Gastroesophageal sphincter (tissue), 4 donors: ENCODE results near the gene SLC9B2. TPM values are rescaled to one million over a fixed set of nuclear protein-coding genes. Genes with fewer than 3 reads are reported as not detected.

ENCODE experiments used
- ATAC-seq: fragments of 150-250 bp; one replicate; pipeline ENCODE4 v1.9.1; 2016; ENCODE audit warnings: mild to moderate bottlenecking, moderate library complexity
- H3K27ac ChIP-seq, 4 donors: fragments of 200-600 bp; sonication (generic) in 3 of 4; 1 replicate in 3 of 4; 2 replicates in 1 of 4; pipeline ENCODE4 v1.5.1; 2016 to 2019
- H3K27me3 ChIP-seq: fragments of 200-600 bp; sonication (generic); one replicate; pipeline ENCODE4 v1.5.1; 2019
- H3K36me3 ChIP-seq, 2 donors: fragments of 200-600 bp; sonication (generic); one replicate each; pipeline ENCODE4 v1.5.1; 2019; ENCODE audit warnings: control low read depth in 1 of 2
- H3K4me1 ChIP-seq, 3 donors: fragments of 200-600 bp; sonication (generic); 1 replicate in 2 of 3; 2 replicates in 1 of 3; pipeline ENCODE4 v1.5.1; 2016 to 2019; ENCODE audit warnings: control low read depth in 2 of 3
- H3K4me3 ChIP-seq, 2 donors: fragments of 200-600 bp; sonication (generic); one replicate each; pipeline ENCODE4 v1.5.1; 2019; ENCODE audit warnings: mild to moderate bottlenecking in 1 of 2, moderate library complexity in 1 of 2
- H3K9me3 ChIP-seq, 3 donors: fragments of 200-600 bp; sonication (generic); one replicate each; pipeline ENCODE4 v1.5.1; 2017 to 2019; ENCODE audit warnings: control low read depth in 2 of 3
- EP300 ChIP-seq: sonication (generic); formaldehyde crosslinking; IDR thresholded peaks from one replicate; pipeline ENCODE4 v1.6.1; 2017; ENCODE audit warnings: antibody characterized with exemption, mild to moderate bottlenecking
- POLR2A ChIP-seq, 2 donors: fragments of 450-650 bp; IDR thresholded peaks; one replicate each; pipeline ENCODE4 v1.6.1; 2017; ENCODE audit warnings: antibody characterized with exemption in 2 of 2, mild to moderate bottlenecking in 2 of 2, moderate library complexity in 1 of 2
- POLR2AphosphoS5 ChIP-seq: sonication (generic); formaldehyde crosslinking; IDR thresholded peaks from one replicate; pipeline ENCODE4 v1.6.1; 2017; ENCODE audit warnings: antibody characterized with exemption
- WGBS, 2 donors: methylation state at CpG; one replicate each; pipeline ENCODE4 v1.1.5; 2018; ENCODE audit warnings: low coverage in 1 of 2; 5-methylcytosine and 5-hydroxymethylcytosine counted together
- total RNA-seq, 4 donors: library from RNA; depleted of rRNA; stranded (reverse); fragments of >200 nt; gene quantifications; one replicate each; pipeline ENCODE4 v1.1.0, GENCODE V29; 2016
- TF ChIP-seq, protein P1 (sequence below), 4 experiments: fragments of 200-600 bp in 2 of 4; fragments of 450-650 bp in 2 of 4; sonication (generic) in 1 of 4; IDR thresholded peaks; one replicate each; pipeline ENCODE4 v1.5.1; 2017 to 2019; ENCODE audit warnings: antibody characterized with exemption in 4 of 4, mild to moderate bottlenecking in 2 of 4, moderate library complexity in 2 of 4

Gene SLC9B2
- total RNA-seq, 4 donors from 2014 or later, result 14.3 to 24.9 (median 20.2) TPM

DNA sequence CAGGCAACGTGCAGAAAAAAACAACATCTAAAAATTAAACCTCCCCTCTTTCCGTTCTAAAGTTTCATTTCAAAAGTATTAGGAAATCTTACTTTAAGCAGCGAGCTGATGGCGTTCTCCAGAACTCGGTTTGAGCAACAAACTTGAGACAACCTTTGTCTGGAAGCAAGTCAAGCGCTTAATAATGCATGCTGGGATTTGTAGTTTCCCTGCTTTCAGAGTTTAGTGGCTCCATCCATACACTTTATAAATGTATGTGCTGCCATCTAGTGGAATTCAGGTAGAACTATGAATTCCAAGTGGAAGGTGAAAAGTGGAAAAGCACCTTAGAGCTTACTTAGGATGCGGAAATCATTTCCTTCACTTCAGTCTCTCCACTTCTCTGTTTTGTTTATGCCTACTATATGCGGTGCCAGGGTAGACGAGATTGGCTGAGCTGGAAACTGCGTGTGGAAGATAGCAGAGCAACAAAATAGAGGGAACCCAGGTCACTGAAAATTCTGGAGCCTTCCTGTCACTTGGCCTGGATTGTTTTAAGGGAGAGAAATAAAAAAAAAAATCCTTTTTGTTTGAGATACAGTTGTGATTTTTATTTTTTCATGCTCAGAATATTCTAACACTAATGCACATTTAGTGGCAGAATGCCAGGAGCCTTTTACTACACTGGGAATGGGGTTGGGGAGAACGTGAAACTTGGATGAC, 23.3 kb upstream of the SLC9B2 start, which contains the start of gene BDH2:
BDH2 (minus strand) TSS at position 144 of the 702 bp plus-strand sequence. CDS start 3,580 bp downstream, outside the sequence.
- TF ChIP-seq POLR2A (IDR thresholded peaks at IDR 0.05) (no peak), POLR2AphosphoS5 (peak; percentile 81), EP300 (no peak)
- TF ChIP-seq, protein P1, sequence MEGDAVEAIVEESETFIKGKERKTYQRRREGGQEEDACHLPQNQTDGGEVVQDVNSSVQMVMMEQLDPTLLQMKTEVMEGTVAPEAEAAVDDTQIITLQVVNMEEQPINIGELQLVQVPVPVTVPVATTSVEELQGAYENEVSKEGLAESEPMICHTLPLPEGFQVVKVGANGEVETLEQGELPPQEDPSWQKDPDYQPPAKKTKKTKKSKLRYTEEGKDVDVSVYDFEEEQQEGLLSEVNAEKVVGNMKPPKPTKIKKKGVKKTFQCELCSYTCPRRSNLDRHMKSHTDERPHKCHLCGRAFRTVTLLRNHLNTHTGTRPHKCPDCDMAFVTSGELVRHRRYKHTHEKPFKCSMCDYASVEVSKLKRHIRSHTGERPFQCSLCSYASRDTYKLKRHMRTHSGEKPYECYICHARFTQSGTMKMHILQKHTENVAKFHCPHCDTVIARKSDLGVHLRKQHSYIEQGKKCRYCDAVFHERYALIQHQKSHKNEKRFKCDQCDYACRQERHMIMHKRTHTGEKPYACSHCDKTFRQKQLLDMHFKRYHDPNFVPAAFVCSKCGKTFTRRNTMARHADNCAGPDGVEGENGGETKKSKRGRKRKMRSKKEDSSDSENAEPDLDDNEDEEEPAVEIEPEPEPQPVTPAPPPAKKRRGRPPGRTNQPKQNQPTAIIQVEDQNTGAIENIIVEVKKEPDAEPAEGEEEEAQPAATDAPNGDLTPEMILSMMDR (IDR thresholded peaks at IDR 0.05), result peak; percentile 65 to 92 (median 82)
- ATAC-seq, result peak; percentile 98
- no peaks in the 10 kb centered on the region for H3K9me3 ChIP-seq
- H3K27me3 ChIP-seq, result no peaks in the 10 kb centered on the region
- H3K4me3 ChIP-seq, result peak within 1 kb of the TSS; percentile 56 to 94
- peaks cover 5 to 41% (median 8%) of the 10 kb centered on the region in 3 donors for H3K4me1 ChIP-seq
- H3K36me3 ChIP-seq, result no peaks in the 10 kb centered on the region
- WGBS, 2 donors, result 2 to 5% methylated on average over 11 of the region's 11 CpGs
- H3K27ac ChIP-seq, result peak within 1 kb of the TSS; percentile 76 to 90 (median 82)

DNA sequence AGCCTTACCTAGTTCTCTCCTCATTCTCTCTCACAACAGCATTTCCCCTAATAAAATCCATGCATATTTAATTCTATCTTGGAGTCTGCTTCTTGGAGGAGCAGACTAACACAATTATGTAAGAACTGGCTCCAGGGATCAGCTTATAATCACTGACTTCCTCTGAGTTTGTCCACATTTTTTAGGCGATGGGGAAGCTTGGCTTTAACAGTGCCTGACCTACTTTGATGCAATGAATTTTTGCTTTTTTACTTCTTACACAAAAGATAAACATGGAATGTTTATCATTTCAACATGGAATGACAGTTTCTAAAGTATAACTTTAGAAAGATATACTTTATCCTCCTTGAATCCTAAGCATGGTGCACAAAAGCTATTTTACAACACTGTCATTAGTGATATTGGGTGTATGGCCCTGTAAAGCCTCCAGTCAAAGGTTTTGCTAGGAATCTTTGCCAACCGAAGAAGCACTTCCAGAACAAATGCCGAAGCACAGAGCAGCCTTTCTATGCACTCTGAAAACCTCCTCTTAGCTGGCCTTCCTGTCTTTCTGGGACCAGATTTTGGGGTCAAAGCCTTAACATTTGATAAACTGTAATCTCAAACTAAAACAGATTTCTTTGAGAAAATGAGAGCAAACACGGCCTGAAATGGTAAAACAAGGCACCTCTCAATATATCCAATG, 22.3 kb upstream of the SLC9B2 start:
- no peak for ATAC-seq
- Histone ChIP-seq H3K27me3 (no peaks in the 10 kb centered on the region), H3K4me1 (peaks cover 5 to 41% (median 8%) of the 10 kb centered on the region in 3 donors), H3K4me3 (peak overlapping the region; percentile 56 to 94), H3K36me3 (peaks cover 0 to 3% of the 10 kb centered on the region in 2 donors), H3K9me3 (no peaks in the 10 kb centered on the region), H3K27ac (peak overlapping the region; percentile 76 to 90 (median 82))
- no peak for TF ChIP-seq POLR2AphosphoS5
- no peak for TF ChIP-seq POLR2A (IDR thresholded peaks at IDR 0.05)
- no peak for TF ChIP-seq EP300
- TF ChIP-seq, protein P1 (IDR thresholded peaks at IDR 0.05), result no peak
- WGBS, 2 donors, result 0 to 7% methylated on average over 4 of the region's 4 CpGs

DNA sequence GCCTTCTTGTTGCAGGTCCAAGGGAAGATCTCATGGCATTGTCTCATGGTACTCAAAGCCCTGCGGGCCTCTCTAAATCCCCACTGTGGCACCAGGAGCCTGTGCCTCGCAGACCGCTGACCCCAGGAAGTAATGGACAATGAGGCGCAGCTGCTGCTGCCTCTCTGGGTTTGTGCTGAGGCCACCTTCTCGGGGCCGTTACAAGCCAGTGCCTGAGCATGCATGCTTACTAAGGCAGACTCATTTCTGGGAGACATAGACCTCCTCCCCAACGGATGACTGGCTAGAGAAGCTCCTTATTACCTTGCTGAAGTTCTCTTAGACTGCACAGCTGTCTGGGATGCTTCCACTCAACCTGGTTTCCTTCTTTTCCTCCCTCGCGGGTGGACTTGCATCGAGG, 21.8 kb upstream of the SLC9B2 start:
- ATAC-seq, result no peak
- Histone ChIP-seq H3K4me1 (peaks cover 5 to 41% (median 8%) of the 10 kb centered on the region in 3 donors), H3K27me3 (no peaks in the 10 kb centered on the region), H3K27ac (peak overlapping the region in 3 of 4 donors; percentile 76 to 83 (median 82)), H3K4me3 (peak overlapping the region; percentile 56 to 94), H3K36me3 (peaks cover 0 to 5% of the 10 kb centered on the region in 2 donors), H3K9me3 (no peaks in the 10 kb centered on the region)
- 25 to 41% methylated on average over 3 to 9 of the region's 10 CpGs for WGBS, 2 donors
- TF ChIP-seq EP300 (no peak), POLR2A (IDR thresholded peaks at IDR 0.05) (no peak), POLR2AphosphoS5 (no peak)
- TF ChIP-seq, protein P1 (IDR thresholded peaks at IDR 0.05), result no peak

DNA sequence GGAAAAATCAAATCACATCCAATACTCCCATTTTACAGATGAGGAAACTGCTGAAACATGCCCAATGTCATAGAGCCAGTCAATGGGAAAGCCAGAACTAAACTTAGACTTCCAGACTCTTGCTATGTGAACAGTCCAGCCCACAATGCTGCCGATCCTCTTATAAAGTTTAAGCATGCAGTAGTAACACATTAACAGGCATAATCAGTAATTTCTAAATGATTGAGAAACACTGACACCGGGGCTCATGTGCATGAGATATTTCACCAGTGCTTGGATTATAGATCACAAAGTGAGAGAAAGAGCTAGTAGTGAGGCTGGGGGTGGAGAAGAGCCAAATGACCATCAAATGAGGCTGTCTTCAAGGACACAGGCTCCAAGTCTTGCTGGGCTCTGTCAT, 20.6 kb upstream of the SLC9B2 start:
- H3K4me3 ChIP-seq, result no peak overlapping the region
- H3K36me3 ChIP-seq, result peaks cover 0 to 10% of the 10 kb centered on the region in 2 donors
- H3K27me3 ChIP-seq, result no peaks in the 10 kb centered on the region
- no peak for ATAC-seq
- H3K27ac ChIP-seq, result no peak overlapping the region
- peaks cover 5 to 50% (median 8%) of the 10 kb centered on the region in 3 donors for H3K4me1 ChIP-seq
- H3K9me3 ChIP-seq, result no peaks in the 10 kb centered on the region
- TF ChIP-seq POLR2A (IDR thresholded peaks at IDR 0.05) (no peak), POLR2AphosphoS5 (no peak), EP300 (no peak)
- TF ChIP-seq, protein P1 (IDR thresholded peaks at IDR 0.05), result no peak
- 84 to 88% methylated on average over 2 of the region's 2 CpGs for WGBS, 2 donors
